Stomach smooth muscle (tissue), 2 donors: ENCODE results near the gene CERS6.

Experiments
- H3K27ac ChIP-seq: one replicate; pipeline ENCODE4 v1.7.0; 2013; ENCODE audit warnings: mild to moderate bottlenecking, low read length, inconsistent platforms
- H3K27me3 ChIP-seq, 2 donors: one replicate each; pipeline ENCODE4 v1.7.0; 2013; ENCODE audit warnings: low read length in 2 of 2; ENCODE audit not compliant: insufficient read depth in 2 of 2, control insufficient read depth in 1 of 2
- H3K36me3 ChIP-seq, 2 donors: one replicate each; pipeline ENCODE4 v1.7.0; 2013; ENCODE audit warnings: low read length in 2 of 2; ENCODE audit not compliant: control insufficient read depth in 2 of 2, insufficient read depth in 2 of 2
- H3K4me1 ChIP-seq: one replicate; pipeline ENCODE4 v1.7.0; 2013; ENCODE audit warnings: low read length; ENCODE audit not compliant: control insufficient read depth, insufficient read depth
- H3K4me3 ChIP-seq, 2 donors: one replicate each; pipeline ENCODE4 v1.7.0; 2013; ENCODE audit warnings: low read length in 2 of 2
- H3K9ac ChIP-seq, 2 donors: one replicate each; pipeline ENCODE4 v1.7.0; 2013; ENCODE audit warnings: low read length in 2 of 2, mild to moderate bottlenecking in 1 of 2
- H3K9me3 ChIP-seq, 2 donors: one replicate each; pipeline ENCODE4 v1.7.0; 2013; ENCODE audit warnings: low read length in 2 of 2; ENCODE audit not compliant: control insufficient read depth in 2 of 2
- donor health status: healthy.
- donor health status: Pancreatic carcinoma.

CERS6 gene

GRCh38 chr2:168614172-168615018 is 158.3 kb downstream of the CERS6 start:
- Histone ChIP-seq H3K36me3 (no peaks in the 10 kb centered on the region), H3K27me3 (no peaks in the 10 kb centered on the region), H3K9me3 (no peaks in the 10 kb centered on the region), H3K9ac (no peak overlapping the region), H3K4me3 (no peak overlapping the region), H3K27ac (no peak overlapping the region), H3K4me1 (peaks cover 10% of the 10 kb centered on the region)

DNA sequence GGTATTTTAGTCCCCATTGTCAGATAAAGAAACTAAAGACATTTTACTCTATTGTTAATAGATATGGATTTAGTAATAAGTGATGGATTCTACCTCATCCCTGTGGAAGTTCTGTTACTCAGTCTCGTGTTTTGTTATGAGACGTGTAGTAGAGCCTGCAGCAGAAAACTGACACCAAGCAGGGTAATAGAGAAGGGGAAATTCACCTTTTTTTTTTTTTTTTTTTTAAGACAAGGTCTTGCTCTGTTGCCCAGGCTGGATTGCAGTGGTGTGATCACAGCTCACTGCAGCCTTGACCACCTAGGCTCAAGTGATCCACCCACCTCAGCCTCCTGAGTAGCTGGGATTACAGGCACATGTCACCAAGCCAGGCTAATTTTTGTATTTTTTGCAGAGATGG is 164.5 kb downstream of the CERS6 start:
- H3K27me3 ChIP-seq, result no peaks in the 10 kb centered on the region
- no peak overlapping the region for H3K4me3 ChIP-seq
- no peaks in the 10 kb centered on the region for H3K9me3 ChIP-seq
- no peak overlapping the region for H3K9ac ChIP-seq
- no peak overlapping the region for H3K27ac ChIP-seq
- H3K4me1 ChIP-seq, result no peaks in the 10 kb centered on the region
- no peaks in the 10 kb centered on the region for H3K36me3 ChIP-seq

- no peak overlapping the region for H3K4me3 ChIP-seq
- no peak overlapping the region for H3K9ac ChIP-seq
- no peaks in the 10 kb centered on the region for H3K4me1 ChIP-seq
- H3K27me3 ChIP-seq, result no peaks in the 10 kb centered on the region
- no peaks in the 10 kb centered on the region for H3K36me3 ChIP-seq
- H3K27ac ChIP-seq, result no peak overlapping the region
- no peaks in the 10 kb centered on the region for H3K9me3 ChIP-seq
Measured at GRCh38 chr2:168622559-168622958, 166.5 kb downstream of the CERS6 start.

GRCh38 chr2:168624028-168624427 is 168.0 kb downstream of the CERS6 start:
- no peaks in the 10 kb centered on the region for H3K9me3 ChIP-seq
- H3K4me1 ChIP-seq, result no peaks in the 10 kb centered on the region
- H3K27me3 ChIP-seq, result no peaks in the 10 kb centered on the region
- H3K36me3 ChIP-seq, result no peaks in the 10 kb centered on the region
- H3K27ac ChIP-seq, result no peak overlapping the region
- no peak overlapping the region for H3K9ac ChIP-seq
- H3K4me3 ChIP-seq, result no peak overlapping the region

- no peaks in the 10 kb centered on the region for H3K27me3 ChIP-seq
- H3K9me3 ChIP-seq, result no peaks in the 10 kb centered on the region
- no peaks in the 10 kb centered on the region for H3K36me3 ChIP-seq
- peak overlapping the region; percentile 25 for H3K27ac ChIP-seq
- no peak overlapping the region for H3K9ac ChIP-seq
- H3K4me1 ChIP-seq, result no peaks in the 10 kb centered on the region
- H3K4me3 ChIP-seq, result no peak overlapping the region
Measured at GRCh38 chr2:168626096-168626495, 170.0 kb downstream of the CERS6 start.

- H3K36me3 ChIP-seq, result no peaks in the 10 kb centered on the region
- H3K27me3 ChIP-seq, result no peaks in the 10 kb centered on the region
- no peaks in the 10 kb centered on the region for H3K9me3 ChIP-seq
- H3K4me3 ChIP-seq, result no peak overlapping the region
- peak overlapping the region; percentile 25 for H3K27ac ChIP-seq
- no peaks in the 10 kb centered on the region for H3K4me1 ChIP-seq
- H3K9ac ChIP-seq, result no peak overlapping the region
Measured at GRCh38 chr2:168626647-168627046, 170.6 kb downstream of the CERS6 start.

DNA sequence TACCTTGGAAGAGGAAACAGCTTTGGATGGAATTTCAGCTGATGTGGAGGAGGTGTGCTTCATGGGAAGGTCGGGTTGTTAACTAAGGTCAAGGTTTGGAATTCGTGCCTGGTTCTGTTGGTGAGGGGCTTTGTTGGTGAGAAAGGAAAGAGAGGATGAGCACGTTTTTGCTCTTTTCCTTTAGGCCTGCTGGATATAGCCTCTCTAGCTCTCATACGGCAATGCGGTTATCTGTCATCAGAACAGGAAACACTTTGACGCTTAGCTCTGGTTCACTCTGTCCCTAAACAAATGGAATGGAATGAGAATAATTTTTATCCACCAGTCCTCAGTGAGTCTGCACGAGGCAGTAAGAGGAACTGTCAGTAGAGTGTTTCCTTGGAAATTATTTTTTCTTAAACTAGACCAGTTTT is 176.6 kb downstream of the CERS6 start:
- H3K9ac ChIP-seq, result peak overlapping the region; percentile 22 to 32
- H3K27me3 ChIP-seq, result no peaks in the 10 kb centered on the region
- no peaks in the 10 kb centered on the region for H3K9me3 ChIP-seq
- H3K27ac ChIP-seq, result peak overlapping the region; percentile 84
- no peaks in the 10 kb centered on the region for H3K36me3 ChIP-seq
- peak overlapping the region in 1 of 2 donors; percentile 30 for H3K4me3 ChIP-seq
- peaks cover 26% of the 10 kb centered on the region for H3K4me1 ChIP-seq

DNA sequence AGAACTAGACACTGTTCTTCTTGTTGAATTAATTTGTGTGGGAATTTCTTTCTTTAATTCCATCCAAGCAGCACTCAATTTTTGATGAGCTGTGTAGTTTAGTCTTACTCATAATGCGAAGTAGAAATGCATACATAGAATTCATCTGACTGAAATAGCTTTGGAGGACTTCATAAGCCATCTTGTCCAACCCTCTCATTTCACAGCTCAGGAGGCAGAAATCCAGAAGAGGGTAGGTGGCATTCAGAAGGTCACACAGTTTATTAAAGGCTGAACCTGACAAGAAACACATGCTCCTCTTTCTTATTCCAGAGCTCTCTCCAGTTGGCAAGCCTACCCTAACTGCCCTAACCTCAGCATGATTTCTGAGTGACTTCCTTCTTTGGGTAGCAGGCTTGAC is 177.1 kb downstream of the CERS6 start:
- Histone ChIP-seq H3K9ac (peak overlapping the region in 1 of 2 donors; percentile 11), H3K27me3 (no peaks in the 10 kb centered on the region), H3K9me3 (no peaks in the 10 kb centered on the region), H3K4me3 (no peak overlapping the region), H3K4me1 (peaks cover 26% of the 10 kb centered on the region), H3K36me3 (no peaks in the 10 kb centered on the region), H3K27ac (peak overlapping the region; percentile 84)

DNA sequence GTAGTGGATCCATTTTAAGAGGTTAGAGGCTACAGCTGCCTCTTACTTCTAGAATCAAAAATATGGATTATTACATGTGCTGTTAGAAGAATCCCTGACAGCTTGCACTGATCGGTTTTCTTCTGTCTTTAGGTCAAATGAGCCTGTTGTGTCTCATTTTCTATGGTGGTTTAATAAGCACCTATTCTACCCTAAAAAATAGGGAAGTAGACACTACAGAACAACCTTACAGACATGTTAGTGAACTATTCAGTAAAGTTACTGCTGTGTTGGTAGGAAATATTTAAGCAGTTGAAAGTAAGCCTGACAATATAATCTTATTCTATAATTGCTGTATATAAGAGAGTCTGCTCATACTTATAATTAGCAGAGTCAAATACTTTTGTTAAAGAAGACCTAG is 177.8 kb downstream of the CERS6 start:
- H3K36me3 ChIP-seq, result no peaks in the 10 kb centered on the region

GRCh38 chr2:168635065-168635577 is 179.0 kb downstream of the CERS6 start:
- peak overlapping the region in 1 of 2 donors; percentile 5 for H3K9ac ChIP-seq
- H3K4me1 ChIP-seq, result peaks cover 31% of the 10 kb centered on the region
- H3K27ac ChIP-seq, result peak overlapping the region; percentile 84

More for the DNA sequence above, 177.8 kb downstream of the CERS6 start:
- H3K9me3 ChIP-seq, result no peaks in the 10 kb centered on the region
- H3K27ac ChIP-seq, result peak overlapping the region; percentile 84
- no peak overlapping the region for H3K4me3 ChIP-seq
- H3K9ac ChIP-seq, result peak overlapping the region in 1 of 2 donors; percentile 35
- H3K27me3 ChIP-seq, result no peaks in the 10 kb centered on the region
- peaks cover 26% of the 10 kb centered on the region for H3K4me1 ChIP-seq

GRCh38 chr2:168639018-168639417 is 182.9 kb downstream of the CERS6 start:
- H3K4me3 ChIP-seq, result no peak overlapping the region
- H3K36me3 ChIP-seq, result no peaks in the 10 kb centered on the region
- H3K4me1 ChIP-seq, result peaks cover 33% of the 10 kb centered on the region
- peak overlapping the region; percentile 13 to 21 for H3K9ac ChIP-seq
- H3K27ac ChIP-seq, result peak overlapping the region; percentile 93
- no peaks in the 10 kb centered on the region for H3K9me3 ChIP-seq
- H3K27me3 ChIP-seq, result no peaks in the 10 kb centered on the region

More at GRCh38 chr2:168635065-168635577, 179.0 kb downstream of the CERS6 start:
- H3K4me3 ChIP-seq, result peak overlapping the region in 1 of 2 donors; percentile 55
- H3K36me3 ChIP-seq, result no peaks in the 10 kb centered on the region
- no peaks in the 10 kb centered on the region for H3K9me3 ChIP-seq
- no peaks in the 10 kb centered on the region for H3K27me3 ChIP-seq
